WTC11 (cell line): ENCODE measurements around the gene LMF1. TPM values are rescaled to one million over a fixed set of nuclear protein-coding genes. Genes with fewer than 3 reads are reported as not detected.

Source experiments
- ATAC-seq: fragments of 200-7000 bp; cut with Tn5 transposase; 2 replicates; pipeline ENCODE4 v1.10.0; 2021; ENCODE audit warnings: mild to moderate bottlenecking, moderate library complexity
- CTCF ChIA-PET: fragments of 300-600 bp; sonication (Branson Sonifier 250); formaldehyde crosslinking; loops from one replicate; lab custom pipeline; 2021; ENCODE audit warnings: antibody characterized with exemption; lab: Charles Lee
- POLR2A ChIA-PET: fragments of 350-600 bp; sonication (Branson Sonifier 250); formaldehyde crosslinking; loops from one replicate; lab custom pipeline; 2021; ENCODE audit warnings: antibody characterized with exemption; lab: Charles Lee
- DNase-seq: peaks from one replicate; pipeline ENCODE4 v3.0.0; 2021; ENCODE audit warnings: low spot score
- H3K27ac Mint-ChIP-seq: 2 replicates; pipeline ENCODE4 v1.8.0; 2021; ENCODE audit warnings: mixed read lengths
- H3K27me3 Mint-ChIP-seq: 2 replicates; pipeline ENCODE4 v1.8.0; 2021; ENCODE audit warnings: low read depth, mild to moderate bottlenecking, moderate library complexity, mixed read lengths
- H3K36me3 Mint-ChIP-seq: 2 replicates; pipeline ENCODE4 v1.8.0; 2021; ENCODE audit warnings: mixed read lengths
- H3K4me1 Mint-ChIP-seq: 2 replicates; pipeline ENCODE4 v1.8.0; 2022; ENCODE audit warnings: mixed read lengths
- H3K4me3 Mint-ChIP-seq: 2 replicates; pipeline ENCODE4 v1.8.0; 2021; ENCODE audit warnings: mild to moderate bottlenecking, moderate library complexity, mixed read lengths
- H3K9me3 Mint-ChIP-seq: 2 replicates; pipeline ENCODE4 v1.8.0; 2021; ENCODE audit warnings: mixed read lengths
- AR ChIP-seq: fragments of 250-450 bp; sonication (Bioruptor Pico); IDR thresholded peaks from 2 replicates; pipeline ENCODE4 v1.9.0; 2021; ENCODE audit warnings: mild to moderate bottlenecking
- ATF2 ChIP-seq: sonication (generic); formaldehyde crosslinking; IDR thresholded peaks from 2 replicates; pipeline ENCODE4 v1.8.1; 2022; ENCODE audit warnings: low read depth, missing genetic modification reagents, borderline replicate concordance
- EMX1 ChIP-seq: fragments of 250-450 bp; sonication (Bioruptor Pico); IDR thresholded peaks from 2 replicates; pipeline ENCODE4 v1.8.0; 2021; ENCODE audit warnings: mild to moderate bottlenecking
- FOXJ3 ChIP-seq: sonication (generic); formaldehyde crosslinking; IDR thresholded peaks from 2 replicates; pipeline ENCODE4 v1.9.0; 2021; ENCODE audit warnings: missing genetic modification reagents, mild to moderate bottlenecking, borderline replicate concordance
- TEAD4 ChIP-seq: sonication (generic); formaldehyde crosslinking; IDR thresholded peaks from 2 replicates; pipeline ENCODE4 v1.8.0; 2022; ENCODE audit warnings: mild to moderate bottlenecking, missing genetic modification reagents
- ZNF232 ChIP-seq: sonication (generic); formaldehyde crosslinking; IDR thresholded peaks from 2 replicates; pipeline ENCODE4 v1.8.0; 2022; ENCODE audit warnings: mild to moderate bottlenecking, missing genetic modification reagents
- ZNF317 ChIP-seq: sonication (generic); formaldehyde crosslinking; IDR thresholded peaks from 2 replicates; pipeline ENCODE4 v1.8.1; 2023; ENCODE audit warnings: low read depth, mild to moderate bottlenecking, moderate library complexity, missing genetic modification reagents, borderline replicate concordance
- ZNF416 ChIP-seq: fragments of 250-450 bp; sonication (Bioruptor Pico); IDR thresholded peaks from 2 replicates; pipeline ENCODE4 v1.9.0; 2021; ENCODE audit warnings: mild to moderate bottlenecking, inconsistent platforms
- total RNA-seq: library from RNA; stranded (reverse); gene quantifications from 3 replicates; pipeline ENCODE4 v1.2.3, GENCODE V29; 2021
- TF ChIP-seq, protein P1 (sequence below): fragments of 250-450 bp; sonication (Bioruptor Pico); IDR thresholded peaks from 2 replicates; pipeline ENCODE4 v1.8.0; 2021; ENCODE audit warnings: mild to moderate bottlenecking
- TF ChIP-seq, protein P2 (sequence below): sonication (generic); formaldehyde crosslinking; IDR thresholded peaks from 2 replicates; pipeline ENCODE4 v1.8.1; 2023; ENCODE audit warnings: mild to moderate bottlenecking, missing genetic modification reagents, borderline replicate concordance
- TF ChIP-seq, protein P3 (sequence below): sonication (generic); formaldehyde crosslinking; IDR thresholded peaks from 2 replicates; pipeline ENCODE4 v1.8.0; 2023; ENCODE audit warnings: missing genetic modification reagents
- TF ChIP-seq, protein P4 (sequence below): sonication (generic); formaldehyde crosslinking; IDR thresholded peaks from 2 replicates; pipeline ENCODE4 v1.8.1; 2023; ENCODE audit warnings: mild to moderate bottlenecking, missing genetic modification reagents
- TF ChIP-seq, protein P5 (sequence below): sonication (generic); formaldehyde crosslinking; IDR thresholded peaks from 2 replicates; pipeline ENCODE4 v1.8.0; 2023; ENCODE audit warnings: missing genetic modification reagents, mild to moderate bottlenecking, borderline replicate concordance
- TF ChIP-seq, protein P6 (sequence below): fragments of 250-450 bp; sonication (Bioruptor Pico); conservative IDR thresholded peaks from 2 replicates; pipeline ENCODE4 v1.9.0; 2021; ENCODE audit warnings: mild to moderate bottlenecking

Gene LMF1
- total RNA-seq, 1 experiment from 2014 or later: 10.5 TPM

DNA sequence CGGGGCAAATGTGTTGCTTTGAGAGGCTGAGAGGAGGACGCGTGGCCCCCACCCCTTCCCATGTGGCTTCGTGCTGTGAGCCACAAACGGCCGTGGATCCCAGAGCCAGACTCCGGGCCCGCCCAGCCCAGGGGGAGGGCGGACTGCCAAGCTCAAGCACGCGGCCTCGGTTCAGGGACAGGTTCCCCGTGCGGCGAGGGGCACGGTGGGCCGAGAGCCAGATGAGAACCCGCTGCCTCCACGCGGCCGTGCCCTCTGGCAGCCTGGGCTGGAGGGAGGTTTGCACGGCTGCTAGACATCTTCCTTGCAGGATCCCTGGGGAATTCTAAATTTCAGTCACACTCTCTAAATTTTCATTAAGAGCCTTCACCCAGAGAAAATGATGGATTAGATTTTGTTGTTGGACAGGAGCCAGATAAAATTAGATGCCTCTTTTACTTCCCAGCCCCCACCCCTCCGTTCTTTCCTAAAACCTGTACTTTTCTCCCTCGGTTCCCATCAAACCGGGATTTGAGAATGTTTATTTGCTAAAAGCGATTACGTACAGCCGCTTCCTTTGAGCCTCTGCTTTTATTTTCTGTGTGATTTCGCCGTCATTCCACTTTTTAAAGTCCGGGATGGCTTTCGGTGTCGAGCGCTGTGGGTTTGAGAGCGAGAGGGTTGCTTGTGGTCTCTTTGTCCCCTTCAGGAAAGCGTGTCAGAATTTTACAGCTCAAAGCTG is 145.3 kb downstream of the LMF1 start (continued):
- TF ChIP-seq, protein P1, sequence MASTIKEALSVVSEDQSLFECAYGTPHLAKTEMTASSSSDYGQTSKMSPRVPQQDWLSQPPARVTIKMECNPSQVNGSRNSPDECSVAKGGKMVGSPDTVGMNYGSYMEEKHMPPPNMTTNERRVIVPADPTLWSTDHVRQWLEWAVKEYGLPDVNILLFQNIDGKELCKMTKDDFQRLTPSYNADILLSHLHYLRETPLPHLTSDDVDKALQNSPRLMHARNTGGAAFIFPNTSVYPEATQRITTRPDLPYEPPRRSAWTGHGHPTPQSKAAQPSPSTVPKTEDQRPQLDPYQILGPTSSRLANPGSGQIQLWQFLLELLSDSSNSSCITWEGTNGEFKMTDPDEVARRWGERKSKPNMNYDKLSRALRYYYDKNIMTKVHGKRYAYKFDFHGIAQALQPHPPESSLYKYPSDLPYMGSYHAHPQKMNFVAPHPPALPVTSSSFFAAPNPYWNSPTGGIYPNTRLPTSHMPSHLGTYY (CRISPR knock-in tag): no peak
- TF ChIP-seq, protein P2, sequence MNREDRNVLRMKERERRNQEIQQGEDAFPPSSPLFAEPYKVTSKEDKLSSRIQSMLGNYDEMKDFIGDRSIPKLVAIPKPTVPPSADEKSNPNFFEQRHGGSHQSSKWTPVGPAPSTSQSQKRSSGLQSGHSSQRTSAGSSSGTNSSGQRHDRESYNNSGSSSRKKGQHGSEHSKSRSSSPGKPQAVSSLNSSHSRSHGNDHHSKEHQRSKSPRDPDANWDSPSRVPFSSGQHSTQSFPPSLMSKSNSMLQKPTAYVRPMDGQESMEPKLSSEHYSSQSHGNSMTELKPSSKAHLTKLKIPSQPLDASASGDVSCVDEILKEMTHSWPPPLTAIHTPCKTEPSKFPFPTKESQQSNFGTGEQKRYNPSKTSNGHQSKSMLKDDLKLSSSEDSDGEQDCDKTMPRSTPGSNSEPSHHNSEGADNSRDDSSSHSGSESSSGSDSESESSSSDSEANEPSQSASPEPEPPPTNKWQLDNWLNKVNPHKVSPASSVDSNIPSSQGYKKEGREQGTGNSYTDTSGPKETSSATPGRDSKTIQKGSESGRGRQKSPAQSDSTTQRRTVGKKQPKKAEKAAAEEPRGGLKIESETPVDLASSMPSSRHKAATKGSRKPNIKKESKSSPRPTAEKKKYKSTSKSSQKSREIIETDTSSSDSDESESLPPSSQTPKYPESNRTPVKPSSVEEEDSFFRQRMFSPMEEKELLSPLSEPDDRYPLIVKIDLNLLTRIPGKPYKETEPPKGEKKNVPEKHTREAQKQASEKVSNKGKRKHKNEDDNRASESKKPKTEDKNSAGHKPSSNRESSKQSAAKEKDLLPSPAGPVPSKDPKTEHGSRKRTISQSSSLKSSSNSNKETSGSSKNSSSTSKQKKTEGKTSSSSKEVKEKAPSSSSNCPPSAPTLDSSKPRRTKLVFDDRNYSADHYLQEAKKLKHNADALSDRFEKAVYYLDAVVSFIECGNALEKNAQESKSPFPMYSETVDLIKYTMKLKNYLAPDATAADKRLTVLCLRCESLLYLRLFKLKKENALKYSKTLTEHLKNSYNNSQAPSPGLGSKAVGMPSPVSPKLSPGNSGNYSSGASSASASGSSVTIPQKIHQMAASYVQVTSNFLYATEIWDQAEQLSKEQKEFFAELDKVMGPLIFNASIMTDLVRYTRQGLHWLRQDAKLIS (CRISPR knock-in tag): no peak
- TF ChIP-seq ZNF232 (CRISPR knock-in tag): no peak

DNA sequence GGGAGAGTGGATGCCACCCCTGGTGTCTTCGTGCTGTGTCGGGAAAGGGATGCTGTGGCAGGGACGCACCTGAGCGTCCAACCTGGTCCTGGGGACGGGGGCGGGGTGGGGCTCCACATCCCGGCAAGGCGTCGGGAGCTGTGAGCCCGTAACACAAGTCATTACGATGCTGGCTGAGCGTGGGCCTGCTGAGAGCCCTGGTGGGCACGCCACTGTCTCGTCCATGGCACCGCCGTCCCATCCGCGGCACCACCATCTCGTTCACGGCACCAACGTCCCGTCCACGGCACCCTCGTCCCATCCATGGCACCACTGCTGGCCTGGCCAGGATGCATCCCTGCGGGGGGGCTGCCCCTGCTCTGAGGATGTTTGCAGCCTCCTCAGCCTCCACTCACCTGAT is 146.2 kb downstream of the LMF1 start:
- no peak overlapping the region for H3K27ac Mint-ChIP-seq
- CTCF ChIA-PET: interaction anchor here (0.6 to 7.8 kb wide), 3 partner anchors 54 to 279 kb away, joined by 3 to 31 read pairs (median 3); no protein-coding TSS in a partner anchor
- no peak for TF ChIP-seq TEAD4 (CRISPR knock-in tag)
- TF ChIP-seq, protein P3, sequence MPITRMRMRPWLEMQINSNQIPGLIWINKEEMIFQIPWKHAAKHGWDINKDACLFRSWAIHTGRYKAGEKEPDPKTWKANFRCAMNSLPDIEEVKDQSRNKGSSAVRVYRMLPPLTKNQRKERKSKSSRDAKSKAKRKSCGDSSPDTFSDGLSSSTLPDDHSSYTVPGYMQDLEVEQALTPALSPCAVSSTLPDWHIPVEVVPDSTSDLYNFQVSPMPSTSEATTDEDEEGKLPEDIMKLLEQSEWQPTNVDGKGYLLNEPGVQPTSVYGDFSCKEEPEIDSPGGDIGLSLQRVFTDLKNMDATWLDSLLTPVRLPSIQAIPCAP: no peak
- TF ChIP-seq ZNF317 (CRISPR knock-in tag): no peak
- no peak for TF ChIP-seq EMX1 (CRISPR knock-in tag)
- no peak for TF ChIP-seq ZNF416 (CRISPR knock-in tag)
- TF ChIP-seq, protein P4, sequence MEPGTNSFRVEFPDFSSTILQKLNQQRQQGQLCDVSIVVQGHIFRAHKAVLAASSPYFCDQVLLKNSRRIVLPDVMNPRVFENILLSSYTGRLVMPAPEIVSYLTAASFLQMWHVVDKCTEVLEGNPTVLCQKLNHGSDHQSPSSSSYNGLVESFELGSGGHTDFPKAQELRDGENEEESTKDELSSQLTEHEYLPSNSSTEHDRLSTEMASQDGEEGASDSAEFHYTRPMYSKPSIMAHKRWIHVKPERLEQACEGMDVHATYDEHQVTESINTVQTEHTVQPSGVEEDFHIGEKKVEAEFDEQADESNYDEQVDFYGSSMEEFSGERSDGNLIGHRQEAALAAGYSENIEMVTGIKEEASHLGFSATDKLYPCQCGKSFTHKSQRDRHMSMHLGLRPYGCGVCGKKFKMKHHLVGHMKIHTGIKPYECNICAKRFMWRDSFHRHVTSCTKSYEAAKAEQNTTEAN: no peak
- TF ChIP-seq, protein P5, sequence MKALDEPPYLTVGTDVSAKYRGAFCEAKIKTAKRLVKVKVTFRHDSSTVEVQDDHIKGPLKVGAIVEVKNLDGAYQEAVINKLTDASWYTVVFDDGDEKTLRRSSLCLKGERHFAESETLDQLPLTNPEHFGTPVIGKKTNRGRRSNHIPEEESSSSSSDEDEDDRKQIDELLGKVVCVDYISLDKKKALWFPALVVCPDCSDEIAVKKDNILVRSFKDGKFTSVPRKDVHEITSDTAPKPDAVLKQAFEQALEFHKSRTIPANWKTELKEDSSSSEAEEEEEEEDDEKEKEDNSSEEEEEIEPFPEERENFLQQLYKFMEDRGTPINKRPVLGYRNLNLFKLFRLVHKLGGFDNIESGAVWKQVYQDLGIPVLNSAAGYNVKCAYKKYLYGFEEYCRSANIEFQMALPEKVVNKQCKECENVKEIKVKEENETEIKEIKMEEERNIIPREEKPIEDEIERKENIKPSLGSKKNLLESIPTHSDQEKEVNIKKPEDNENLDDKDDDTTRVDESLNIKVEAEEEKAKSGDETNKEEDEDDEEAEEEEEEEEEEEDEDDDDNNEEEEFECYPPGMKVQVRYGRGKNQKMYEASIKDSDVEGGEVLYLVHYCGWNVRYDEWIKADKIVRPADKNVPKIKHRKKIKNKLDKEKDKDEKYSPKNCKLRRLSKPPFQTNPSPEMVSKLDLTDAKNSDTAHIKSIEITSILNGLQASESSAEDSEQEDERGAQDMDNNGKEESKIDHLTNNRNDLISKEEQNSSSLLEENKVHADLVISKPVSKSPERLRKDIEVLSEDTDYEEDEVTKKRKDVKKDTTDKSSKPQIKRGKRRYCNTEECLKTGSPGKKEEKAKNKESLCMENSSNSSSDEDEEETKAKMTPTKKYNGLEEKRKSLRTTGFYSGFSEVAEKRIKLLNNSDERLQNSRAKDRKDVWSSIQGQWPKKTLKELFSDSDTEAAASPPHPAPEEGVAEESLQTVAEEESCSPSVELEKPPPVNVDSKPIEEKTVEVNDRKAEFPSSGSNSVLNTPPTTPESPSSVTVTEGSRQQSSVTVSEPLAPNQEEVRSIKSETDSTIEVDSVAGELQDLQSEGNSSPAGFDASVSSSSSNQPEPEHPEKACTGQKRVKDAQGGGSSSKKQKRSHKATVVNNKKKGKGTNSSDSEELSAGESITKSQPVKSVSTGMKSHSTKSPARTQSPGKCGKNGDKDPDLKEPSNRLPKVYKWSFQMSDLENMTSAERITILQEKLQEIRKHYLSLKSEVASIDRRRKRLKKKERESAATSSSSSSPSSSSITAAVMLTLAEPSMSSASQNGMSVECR: no peak
- TF ChIP-seq AR: no peak
- TF ChIP-seq ATF2 (CRISPR knock-in tag): no peak
- no peak for TF ChIP-seq FOXJ3
- TF ChIP-seq, protein P6, sequence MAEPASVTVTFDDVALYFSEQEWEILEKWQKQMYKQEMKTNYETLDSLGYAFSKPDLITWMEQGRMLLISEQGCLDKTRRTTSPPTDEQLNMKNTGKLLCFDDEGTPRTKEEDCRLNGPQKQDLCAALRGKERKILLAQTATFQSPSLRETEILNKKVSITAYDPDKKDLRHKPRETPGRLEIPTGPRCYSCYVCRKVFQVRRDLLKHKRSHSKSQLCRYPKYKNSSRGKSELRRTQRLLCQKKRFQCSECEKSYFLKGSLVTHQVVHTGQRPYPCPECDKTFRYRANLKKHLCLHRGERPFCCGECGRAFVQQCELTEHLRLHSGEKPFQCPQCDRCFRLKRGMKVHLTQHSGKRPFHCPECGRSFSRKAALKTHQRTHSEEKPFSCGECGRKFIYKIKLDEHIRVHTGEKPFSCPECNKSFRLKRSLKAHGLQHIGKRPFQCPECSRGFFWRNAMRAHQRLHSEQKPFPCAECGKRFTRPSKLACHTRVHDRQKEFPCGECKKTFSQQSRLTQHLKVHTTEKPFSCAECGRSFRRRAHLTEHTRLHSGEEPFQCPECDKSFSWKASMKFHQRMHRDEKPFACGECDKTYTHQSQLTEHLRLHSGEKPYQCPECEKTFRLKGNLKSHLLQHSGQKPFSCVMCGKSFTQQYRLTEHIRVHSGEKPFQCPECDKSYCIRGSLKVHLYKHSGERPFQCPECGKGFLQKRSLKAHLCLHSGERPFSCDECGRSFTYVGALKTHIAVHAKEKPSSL: no peak

More for the DNA sequence above, 146.2 kb downstream of the LMF1 start:
- peaks cover 4% of the 10 kb centered on the region for H3K4me1 Mint-ChIP-seq
- H3K36me3 Mint-ChIP-seq: no peaks in the 10 kb centered on the region
- H3K9me3 Mint-ChIP-seq: no peaks in the 10 kb centered on the region
- POLR2A ChIA-PET: no interaction called here
- no peaks in the 10 kb centered on the region; the same call in 1 of the 2 replicates for H3K27me3 Mint-ChIP-seq
- no peak overlapping the region for H3K4me3 Mint-ChIP-seq
- no peak for ATAC-seq
- DNase-seq: no peak
